ENCODE measurements around the gene MRI1.

Gene MRI1

GRCh38 chr19:13761423-13761822 lies 2.9 kb upstream of the MRI1 start:
- TF ChIP-seq FOXM1 (IDR thresholded peaks at IDR 0.05; ENCODE audit: borderline replicate concordance, low read depth) = no peak
- TF ChIP-seq CREB1 (IDR thresholded peaks at IDR 0.05; ENCODE audit: low read depth) = no peak
- no peak for TF ChIP-seq TEAD4 (IDR thresholded peaks at IDR 0.05)
- no peak for TF ChIP-seq REST (IDR thresholded peaks at IDR 0.05; ENCODE audit: low read depth)
- TF ChIP-seq RAD21 (IDR thresholded peaks at IDR 0.05; ENCODE audit: low read depth) = no peak
- no peak for TF ChIP-seq EP300 (IDR thresholded peaks at IDR 0.05; ENCODE audit: borderline replicate concordance)
- no peak for TF ChIP-seq NFIC (IDR thresholded peaks at IDR 0.05)

GRCh38 chr19:13762635-13763235 lies 1.6 kb upstream of the MRI1 start:
- TF ChIP-seq CREB1 (IDR thresholded peaks at IDR 0.05; ENCODE audit: low read depth) = no peak
- no peak for TF ChIP-seq NFIC (IDR thresholded peaks at IDR 0.05)
- TF ChIP-seq EGR1 (IDR thresholded peaks at IDR 0.05) = no peak
- TF ChIP-seq EP300 (IDR thresholded peaks at IDR 0.05; ENCODE audit: borderline replicate concordance) = no peak
- no peak for TF ChIP-seq MAX (IDR thresholded peaks at IDR 0.05)
- TF ChIP-seq USF1 (IDR thresholded peaks at IDR 0.05) = no peak
- no peak for TF ChIP-seq ZBTB7A (IDR thresholded peaks at IDR 0.05; ENCODE audit: low read depth)
- no peak for TF ChIP-seq TCF12 (IDR thresholded peaks at IDR 0.05; ENCODE audit: low read depth)
- TF ChIP-seq YY1 (IDR thresholded peaks at IDR 0.05; ENCODE audit: low read depth) = no peak
- TF ChIP-seq CEBPB (IDR thresholded peaks at IDR 0.05) = no peak
- TF ChIP-seq RAD21 (IDR thresholded peaks at IDR 0.05; ENCODE audit: low read depth) = no peak
- no peak for TF ChIP-seq REST (IDR thresholded peaks at IDR 0.05; ENCODE audit: low read depth)
- TF ChIP-seq TAF1 (IDR thresholded peaks at IDR 0.05; ENCODE audit: low read depth) = no peak
- TF ChIP-seq FOXM1 (IDR thresholded peaks at IDR 0.05; ENCODE audit: borderline replicate concordance, low read depth) = no peak
- TF ChIP-seq TEAD4 (IDR thresholded peaks at IDR 0.05) = no peak

GRCh38 chr19:13763265-13763664 lies 1.1 kb upstream of the MRI1 start:
- TF ChIP-seq REST (IDR thresholded peaks at IDR 0.05; ENCODE audit: low read depth) (no peak), ZBTB7A (IDR thresholded peaks at IDR 0.05; ENCODE audit: low read depth) (no peak), NFIC (IDR thresholded peaks at IDR 0.05) (no peak), USF1 (IDR thresholded peaks at IDR 0.05) (no peak), EGR1 (IDR thresholded peaks at IDR 0.05) (no peak), YY1 (IDR thresholded peaks at IDR 0.05; ENCODE audit: low read depth) (no peak), MAX (IDR thresholded peaks at IDR 0.05) (no peak), EP300 (IDR thresholded peaks at IDR 0.05; ENCODE audit: borderline replicate concordance) (no peak), FOXM1 (IDR thresholded peaks at IDR 0.05; ENCODE audit: borderline replicate concordance, low read depth) (no peak), TCF12 (IDR thresholded peaks at IDR 0.05; ENCODE audit: low read depth) (no peak), CREB1 (IDR thresholded peaks at IDR 0.05; ENCODE audit: low read depth) (no peak), TEAD4 (IDR thresholded peaks at IDR 0.05) (no peak), RAD21 (IDR thresholded peaks at IDR 0.05; ENCODE audit: low read depth) (no peak), TAF1 (IDR thresholded peaks at IDR 0.05; ENCODE audit: low read depth) (no peak)

- peak; percentile 10; the same call in 1 of the 2 replicates for TF ChIP-seq ZBTB7A (IDR thresholded peaks at IDR 0.05; ENCODE audit: low read depth)
- no peak for TF ChIP-seq EGR1 (IDR thresholded peaks at IDR 0.05)
Observed at GRCh38 chr19:13764821-13765394, 586 bp downstream of the MRI1 start.

Measured in Ishikawa (cell line).